ENCODE measurements around the gene SIM2. TPM values are rescaled to one million over a fixed set of nuclear protein-coding genes. Genes with fewer than 3 reads are reported as not detected.

Gene SIM2
- total RNA-seq, result not detected in 2 replicates
- 0.11 and 0.22 TPM in 2 replicates for polyA plus RNA-seq
- polyA plus RNA-seq (2012), result 0.23 and 0.58 TPM in 2 replicates
- not detected in 2 replicates for polyA minus RNA-seq (ENCODE audit: low replicate concordance)

DNA sequence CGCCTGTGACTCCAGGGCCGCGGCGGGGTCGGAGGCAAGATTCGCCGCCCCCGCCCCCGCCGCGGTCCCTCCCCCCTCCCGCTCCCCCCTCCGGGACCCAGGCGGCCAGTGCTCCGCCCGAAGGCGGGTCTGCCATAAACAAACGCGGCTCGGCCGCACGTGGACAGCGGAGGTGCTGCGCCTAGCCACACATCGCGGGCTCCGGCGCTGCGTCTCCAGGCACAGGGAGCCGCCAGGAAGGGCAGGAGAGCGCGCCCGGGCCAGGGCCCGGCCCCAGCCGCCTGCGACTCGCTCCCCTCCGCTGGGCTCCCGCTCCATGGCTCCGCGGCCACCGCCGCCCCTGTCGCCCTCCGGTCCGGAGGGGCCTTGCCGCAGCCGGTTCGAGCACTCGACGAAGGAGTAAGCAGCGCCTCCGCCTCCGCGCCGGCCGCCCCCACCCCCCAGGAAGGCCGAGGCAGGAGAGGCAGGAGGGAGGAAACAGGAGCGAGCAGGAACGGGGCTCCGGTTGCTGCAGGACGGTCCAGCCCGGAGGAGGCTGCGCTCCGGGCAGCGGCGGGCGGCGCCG is at the start of gene SIM2:
SIM2 (plus strand) TSS at position 135 of the 565 bp plus-strand sequence. CDS start 632 bp downstream, outside the sequence.
- no peaks in the 10 kb centered on the region for H3K9me3 ChIP-seq (ENCODE audit: control insufficient read depth, insufficient read depth, low read depth, low read length)
- peak within 1 kb of the TSS in 1 of 4 experiments; percentile 30 for H3K4me3 ChIP-seq (replicated peaks in 1 of 4; ENCODE audit: control extremely low read depth in 1 of 4, insufficient read depth in 1 of 4, low read depth in 3 of 4, low read length in 4 of 4)
- no peak within 1 kb of the TSS for H3K9ac ChIP-seq (ENCODE audit: insufficient read depth, low read length)
- TF ChIP-seq EZH2 (IDR thresholded peaks at IDR 0.05; ENCODE audit: low read length, missing control alignments), result peak; percentile 72
- TF ChIP-seq, protein P1, sequence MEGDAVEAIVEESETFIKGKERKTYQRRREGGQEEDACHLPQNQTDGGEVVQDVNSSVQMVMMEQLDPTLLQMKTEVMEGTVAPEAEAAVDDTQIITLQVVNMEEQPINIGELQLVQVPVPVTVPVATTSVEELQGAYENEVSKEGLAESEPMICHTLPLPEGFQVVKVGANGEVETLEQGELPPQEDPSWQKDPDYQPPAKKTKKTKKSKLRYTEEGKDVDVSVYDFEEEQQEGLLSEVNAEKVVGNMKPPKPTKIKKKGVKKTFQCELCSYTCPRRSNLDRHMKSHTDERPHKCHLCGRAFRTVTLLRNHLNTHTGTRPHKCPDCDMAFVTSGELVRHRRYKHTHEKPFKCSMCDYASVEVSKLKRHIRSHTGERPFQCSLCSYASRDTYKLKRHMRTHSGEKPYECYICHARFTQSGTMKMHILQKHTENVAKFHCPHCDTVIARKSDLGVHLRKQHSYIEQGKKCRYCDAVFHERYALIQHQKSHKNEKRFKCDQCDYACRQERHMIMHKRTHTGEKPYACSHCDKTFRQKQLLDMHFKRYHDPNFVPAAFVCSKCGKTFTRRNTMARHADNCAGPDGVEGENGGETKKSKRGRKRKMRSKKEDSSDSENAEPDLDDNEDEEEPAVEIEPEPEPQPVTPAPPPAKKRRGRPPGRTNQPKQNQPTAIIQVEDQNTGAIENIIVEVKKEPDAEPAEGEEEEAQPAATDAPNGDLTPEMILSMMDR (conservative IDR thresholded peaks at IDR 0.05 in 1 of 2, IDR thresholded peaks at IDR 0.05 in 1 of 2; ENCODE audit: low read depth in 1 of 2, low read length in 2 of 2), result no peak
- H3K27ac ChIP-seq (ENCODE audit: insufficient read depth, low read length), result no peak within 1 kb of the TSS
- H3K4me1 ChIP-seq (ENCODE audit: control insufficient read depth, extremely low read depth, insufficient read depth, low read length), result no peaks in the 10 kb centered on the region
- no peaks in the 10 kb centered on the region for H3K36me3 ChIP-seq (ENCODE audit: control insufficient read depth, insufficient read depth, low read length)
- peak in 1 of 2 donors; percentile 41 for DNase-seq (ENCODE audit: low read depth in 2 of 2)
- no peaks in the 10 kb centered on the region for H3K79me2 ChIP-seq (ENCODE audit: control insufficient read depth, insufficient read depth, low read length)
- no peak within 1 kb of the TSS for H2AFZ ChIP-seq (ENCODE audit: low read length)
- peaks cover 1% of the 10 kb centered on the region for H4K20me1 ChIP-seq (ENCODE audit: control insufficient read depth, extremely low read depth, insufficient read depth, low read length)
- H3K4me2 ChIP-seq (ENCODE audit: extremely low read depth, insufficient read depth, low read length), result peak within 1 kb of the TSS; percentile 51
- peaks cover 98% of the 10 kb centered on the region for H3K27me3 ChIP-seq (ENCODE audit: control insufficient read depth, insufficient read depth, low read length)

DNA sequence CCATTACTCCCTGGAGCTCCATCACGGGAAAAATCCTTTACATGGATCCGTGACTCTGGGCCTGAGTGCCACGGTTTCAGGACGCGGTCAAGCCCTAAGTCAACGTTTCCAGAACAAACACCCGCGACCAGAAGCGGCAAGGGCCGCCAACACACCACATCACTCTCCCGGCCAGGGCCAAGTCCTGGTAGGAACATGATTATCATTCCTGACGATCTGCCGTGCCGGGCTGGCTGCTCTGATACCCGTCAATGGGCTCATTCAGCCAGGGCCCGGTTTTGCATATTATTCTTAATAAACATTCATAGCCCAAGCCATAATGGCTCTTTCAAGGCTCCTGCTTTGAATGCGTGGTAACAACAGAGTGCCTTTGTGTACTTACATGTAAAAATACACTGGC is 44.6 kb upstream of the SIM2 start:
- H4K20me1 ChIP-seq (ENCODE audit: control insufficient read depth, extremely low read depth, insufficient read depth, low read length), result no peaks in the 10 kb centered on the region
- no peak overlapping the region for H2AFZ ChIP-seq (ENCODE audit: low read length)
- no peak overlapping the region for H3K4me3 ChIP-seq (replicated peaks in 1 of 4; ENCODE audit: control extremely low read depth in 1 of 4, insufficient read depth in 1 of 4, low read depth in 3 of 4, low read length in 4 of 4)

GRCh38 chr21:36654796-36655325 is 44.1 kb upstream of the SIM2 start:
- Histone ChIP-seq H3K9ac (ENCODE audit: insufficient read depth, low read length) (no peak overlapping the region), H2AFZ (ENCODE audit: low read length) (no peak overlapping the region), H3K9me3 (ENCODE audit: control insufficient read depth, insufficient read depth, low read depth, low read length) (no peaks in the 10 kb centered on the region), H3K36me3 (ENCODE audit: control insufficient read depth, insufficient read depth, low read length) (no peaks in the 10 kb centered on the region), H3K4me3 (replicated peaks in 1 of 4; ENCODE audit: control extremely low read depth in 1 of 4, insufficient read depth in 1 of 4, low read depth in 3 of 4, low read length in 4 of 4) (no peak overlapping the region), H3K27ac (ENCODE audit: insufficient read depth, low read length) (no peak overlapping the region), H3K27me3 (ENCODE audit: control insufficient read depth, insufficient read depth, low read length) (peaks cover 7% of the 10 kb centered on the region), H3K4me1 (ENCODE audit: control insufficient read depth, extremely low read depth, insufficient read depth, low read length) (no peaks in the 10 kb centered on the region), H3K4me2 (ENCODE audit: extremely low read depth, insufficient read depth, low read length) (no peak overlapping the region), H3K79me2 (ENCODE audit: control insufficient read depth, insufficient read depth, low read length) (no peaks in the 10 kb centered on the region), H4K20me1 (ENCODE audit: control insufficient read depth, extremely low read depth, insufficient read depth, low read length) (no peaks in the 10 kb centered on the region)
- DNase-seq (ENCODE audit: low read depth in 2 of 2), result no peak
- TF ChIP-seq, protein P1 (conservative IDR thresholded peaks at IDR 0.05 in 1 of 2, IDR thresholded peaks at IDR 0.05 in 1 of 2; ENCODE audit: low read depth in 1 of 2, low read length in 2 of 2), result no peak
- TF ChIP-seq EZH2 (IDR thresholded peaks at IDR 0.05; ENCODE audit: low read length, missing control alignments), result no peak

More for the DNA sequence above, 44.6 kb upstream of the SIM2 start:
- Histone ChIP-seq H3K9me3 (ENCODE audit: control insufficient read depth, insufficient read depth, low read depth, low read length) (no peaks in the 10 kb centered on the region), H3K79me2 (ENCODE audit: control insufficient read depth, insufficient read depth, low read length) (no peaks in the 10 kb centered on the region), H3K27me3 (ENCODE audit: control insufficient read depth, insufficient read depth, low read length) (peaks cover 7% of the 10 kb centered on the region), H3K36me3 (ENCODE audit: control insufficient read depth, insufficient read depth, low read length) (no peaks in the 10 kb centered on the region), H3K4me2 (ENCODE audit: extremely low read depth, insufficient read depth, low read length) (no peak overlapping the region), H3K27ac (ENCODE audit: insufficient read depth, low read length) (no peak overlapping the region), H3K9ac (ENCODE audit: insufficient read depth, low read length) (no peak overlapping the region), H3K4me1 (ENCODE audit: control insufficient read depth, extremely low read depth, insufficient read depth, low read length) (no peaks in the 10 kb centered on the region)
- DNase-seq (ENCODE audit: low read depth in 2 of 2), result no peak
- TF ChIP-seq, protein P1 (conservative IDR thresholded peaks at IDR 0.05 in 1 of 2, IDR thresholded peaks at IDR 0.05 in 1 of 2; ENCODE audit: low read depth in 1 of 2, low read length in 2 of 2), result no peak
- TF ChIP-seq EZH2 (IDR thresholded peaks at IDR 0.05; ENCODE audit: low read length, missing control alignments), result no peak
